Activated naive CD4-positive, alpha-beta T cell treated with anti-CD3 and anti-CD28 coated beads, Interleukin-2, amount 10 ng/mL, durations not matched to agents 7 days and 5 days (primary cell): ENCODE results near the gene PRPH.

ENCODE experiments used
- CTCF ChIA-PET: fragments of 350-600 bp; sonication (Branson Sonifier 250); formaldehyde crosslinking; loops from one replicate; lab custom pipeline; 2021; ENCODE audit warnings: antibody characterized with exemption; lab: Charles Lee
- DNase-seq: peaks from one replicate; pipeline ENCODE4 v3.0.0-alpha.2; 2020
- H3K27ac Mint-ChIP-seq: one replicate; pipeline ENCODE4 v1.8.0; 2021; ENCODE audit warnings: mild to moderate bottlenecking, moderate library complexity, mixed read lengths
- H3K27me3 Mint-ChIP-seq: one replicate; pipeline ENCODE4 v1.8.0; 2021; ENCODE audit warnings: mild to moderate bottlenecking, mixed read lengths
- H3K36me3 Mint-ChIP-seq: one replicate; pipeline ENCODE4 v1.8.0; 2021; ENCODE audit warnings: mixed read lengths
- H3K4me1 Mint-ChIP-seq: one replicate; pipeline ENCODE4 v1.8.0; 2021; ENCODE audit warnings: mixed read lengths
- H3K4me3 Mint-ChIP-seq: one replicate; pipeline ENCODE4 v1.8.0; 2021; ENCODE audit warnings: mild to moderate bottlenecking, moderate library complexity, mixed read lengths
- H3K9me3 Mint-ChIP-seq: one replicate; pipeline ENCODE4 v1.8.0; 2021; ENCODE audit warnings: mixed read lengths

PRPH gene

DNA sequence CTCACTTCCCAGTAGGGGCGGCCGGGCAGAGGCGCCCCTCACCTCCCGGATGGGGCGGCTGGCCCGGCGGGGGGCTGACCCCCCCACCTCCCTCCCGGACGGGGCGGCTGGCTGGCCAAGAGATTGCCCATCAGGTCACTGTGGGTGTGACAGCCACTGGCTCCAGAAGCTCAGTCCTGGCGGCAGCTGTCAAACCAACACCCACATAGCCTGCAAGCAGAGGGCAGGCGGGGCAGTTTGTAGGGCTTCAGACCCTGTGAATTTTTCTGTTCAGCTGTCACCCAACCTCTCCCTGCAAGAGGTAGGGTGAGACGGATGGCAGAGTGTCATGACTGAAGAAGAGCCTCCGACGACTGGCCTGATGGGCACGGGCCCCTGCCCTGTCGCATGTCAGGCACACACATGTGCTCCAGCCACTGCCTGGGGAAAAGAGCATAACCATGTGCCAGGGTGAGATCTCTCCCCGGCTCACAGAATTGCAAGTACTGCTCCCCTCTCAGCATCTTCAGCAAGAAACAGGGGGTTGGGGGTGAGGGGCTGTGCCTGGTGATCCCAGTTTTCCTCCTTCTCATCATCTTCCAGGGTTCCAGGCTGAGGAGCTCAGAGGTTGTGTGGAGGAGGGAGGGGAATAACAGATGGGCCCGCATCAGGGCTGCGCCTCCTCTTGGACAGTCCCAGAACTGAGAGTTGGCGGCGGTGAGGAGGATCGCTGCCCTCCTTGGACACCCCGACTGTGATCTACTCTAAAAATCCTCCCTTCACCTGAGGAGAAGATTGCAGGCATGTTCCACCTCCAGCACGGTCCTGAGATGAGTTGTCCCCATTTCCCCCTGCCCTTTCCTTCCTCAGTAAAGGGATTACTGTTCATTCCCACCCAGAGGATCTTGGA is 11.2 kb upstream of the PRPH start:
- no peak overlapping the region for H3K4me3 Mint-ChIP-seq
- H3K27ac Mint-ChIP-seq = no peak overlapping the region
- no peaks in the 10 kb centered on the region for H3K36me3 Mint-ChIP-seq
- no peaks in the 10 kb centered on the region for H3K9me3 Mint-ChIP-seq
- no peaks in the 10 kb centered on the region for H3K4me1 Mint-ChIP-seq
- CTCF ChIA-PET = interaction anchor here (1.5 to 7.2 kb wide), 3 partner anchors 18 to 74 kb away, joined by 4 to 91 read pairs (median 60); partner anchors contain the start of gene DNAJC22
- no peak for DNase-seq
- peaks cover 73% of the 10 kb centered on the region for H3K27me3 Mint-ChIP-seq

GRCh38 chr12:49284672-49285071 is 10.3 kb upstream of the PRPH start:
- no peaks in the 10 kb centered on the region for H3K36me3 Mint-ChIP-seq
- peaks cover 2% of the 10 kb centered on the region for H3K4me1 Mint-ChIP-seq
- peaks cover 79% of the 10 kb centered on the region for H3K27me3 Mint-ChIP-seq
- DNase-seq = no peak
- H3K27ac Mint-ChIP-seq = no peak overlapping the region
- no peak overlapping the region for H3K4me3 Mint-ChIP-seq
- H3K9me3 Mint-ChIP-seq = no peaks in the 10 kb centered on the region
- CTCF ChIA-PET = interaction anchor here (1.2 to 7.2 kb wide), 5 partner anchors 13 to 74 kb away, joined by 3 to 91 read pairs (median 6); partner anchors contain the start of gene DNAJC22

DNA sequence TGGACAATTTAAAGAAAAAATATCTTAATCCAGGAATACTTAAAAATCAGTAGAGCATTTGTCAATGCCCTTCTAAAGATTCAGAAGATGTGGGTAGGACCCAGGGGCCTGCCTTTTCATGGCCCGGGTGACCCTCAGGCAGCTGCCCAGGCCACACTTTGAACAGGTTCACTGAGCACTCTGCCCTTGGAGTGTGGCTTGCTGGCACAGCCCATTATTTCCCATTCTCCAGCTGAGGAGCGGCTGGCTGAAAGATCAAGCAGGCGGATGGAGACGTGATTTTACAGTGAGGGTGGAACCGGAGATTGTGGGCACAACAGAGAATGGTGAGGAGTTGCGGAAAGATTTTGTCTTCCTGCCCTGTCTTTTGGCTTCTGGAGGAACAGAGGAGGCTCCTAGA is 7.1 kb upstream of the PRPH start:
- Mint-ChIP-seq H3K4me3 (no peak overlapping the region), H3K27ac (no peak overlapping the region), H3K36me3 (no peaks in the 10 kb centered on the region), H3K27me3 (peaks cover 76% of the 10 kb centered on the region), H3K9me3 (no peaks in the 10 kb centered on the region), H3K4me1 (peaks cover 2% of the 10 kb centered on the region)
- no peak for DNase-seq
- CTCF ChIA-PET = interaction anchor here (1.2 to 12.5 kb wide), 10 partner anchors 7 to 316 kb away, joined by 3 to 103 read pairs (median 18); partner anchors contain the start of genes C1QL4, DNAJC22 and PRPH

DNA sequence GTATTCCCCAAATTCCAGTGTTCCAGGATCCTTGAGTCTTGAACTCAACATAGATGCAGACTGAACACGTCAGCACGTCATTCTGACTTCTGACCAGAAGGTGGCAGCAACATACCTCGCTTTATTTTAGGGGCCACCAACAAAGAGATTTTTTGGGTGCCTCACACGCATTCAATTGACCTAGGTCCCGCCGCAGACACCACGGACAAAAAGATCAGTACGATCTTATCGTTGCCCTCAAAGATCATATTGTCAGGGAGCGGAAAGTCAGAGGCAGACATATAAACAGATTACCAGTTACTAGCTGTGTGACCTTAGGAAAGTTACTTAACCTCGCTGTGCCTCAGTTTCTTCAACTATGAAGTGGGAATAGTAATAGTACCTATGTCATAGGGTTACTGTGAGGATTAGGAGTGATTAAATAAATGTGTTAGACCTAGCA is 6.5 kb upstream of the PRPH start:
- Mint-ChIP-seq H3K9me3 (no peaks in the 10 kb centered on the region), H3K36me3 (no peaks in the 10 kb centered on the region), H3K27ac (no peak overlapping the region), H3K27me3 (peaks cover 81% of the 10 kb centered on the region), H3K4me1 (peaks cover 2% of the 10 kb centered on the region), H3K4me3 (no peak overlapping the region)
- DNase-seq = peak; percentile 84
- CTCF ChIA-PET = interaction anchor here (0.7 to 12.5 kb wide), 21 partner anchors 9 to 316 kb away, joined by 3 to 103 read pairs (median 5); partner anchors contain the start of genes C1QL4, DNAJC22, SPATS2 and TROAP

GRCh38 chr12:49288922-49289555 is 5.9 kb upstream of the PRPH start:
- H3K27me3 Mint-ChIP-seq = peaks cover 82% of the 10 kb centered on the region
- H3K4me1 Mint-ChIP-seq = peaks cover 2% of the 10 kb centered on the region
- H3K4me3 Mint-ChIP-seq = no peak overlapping the region
- H3K36me3 Mint-ChIP-seq = no peaks in the 10 kb centered on the region
- H3K9me3 Mint-ChIP-seq = no peaks in the 10 kb centered on the region
- DNase-seq = no peak
- CTCF ChIA-PET = interaction anchor here (0.6 to 12.5 kb wide), 24 partner anchors 9 to 315 kb away, joined by 3 to 103 read pairs (median 4); partner anchors contain the start of genes C1QL4, DNAJC22, SPATS2 and TROAP
- H3K27ac Mint-ChIP-seq = no peak overlapping the region

GRCh38 chr12:49292729-49293055 is 2.3 kb upstream of the PRPH start:
- CTCF ChIA-PET = interaction anchor here (0.6 to 12.5 kb wide), 8 partner anchors 9 to 291 kb away, joined by 3 to 103 read pairs (median 4); partner anchors contain the start of gene DNAJC22
- H3K4me1 Mint-ChIP-seq = peaks cover 16% of the 10 kb centered on the region
- H3K27ac Mint-ChIP-seq = no peak overlapping the region
- no peak for DNase-seq
- no peak overlapping the region for H3K4me3 Mint-ChIP-seq
- H3K27me3 Mint-ChIP-seq = peaks cover 88% of the 10 kb centered on the region
- no peaks in the 10 kb centered on the region for H3K9me3 Mint-ChIP-seq
- H3K36me3 Mint-ChIP-seq = no peaks in the 10 kb centered on the region

GRCh38 chr12:49293056-49293956 is 1.6 kb upstream of the PRPH start:
- Mint-ChIP-seq H3K27me3 (peaks cover 88% of the 10 kb centered on the region), H3K36me3 (no peaks in the 10 kb centered on the region), H3K9me3 (no peaks in the 10 kb centered on the region), H3K4me1 (peaks cover 23% of the 10 kb centered on the region), H3K4me3 (no peak overlapping the region), H3K27ac (no peak overlapping the region)
- no peak for DNase-seq
- CTCF ChIA-PET = interaction anchor here (0.8 to 12.5 kb wide), 10 partner anchors 8 to 214 kb away, joined by 3 to 103 read pairs (median 5); partner anchors contain the start of gene DNAJC22

DNA sequence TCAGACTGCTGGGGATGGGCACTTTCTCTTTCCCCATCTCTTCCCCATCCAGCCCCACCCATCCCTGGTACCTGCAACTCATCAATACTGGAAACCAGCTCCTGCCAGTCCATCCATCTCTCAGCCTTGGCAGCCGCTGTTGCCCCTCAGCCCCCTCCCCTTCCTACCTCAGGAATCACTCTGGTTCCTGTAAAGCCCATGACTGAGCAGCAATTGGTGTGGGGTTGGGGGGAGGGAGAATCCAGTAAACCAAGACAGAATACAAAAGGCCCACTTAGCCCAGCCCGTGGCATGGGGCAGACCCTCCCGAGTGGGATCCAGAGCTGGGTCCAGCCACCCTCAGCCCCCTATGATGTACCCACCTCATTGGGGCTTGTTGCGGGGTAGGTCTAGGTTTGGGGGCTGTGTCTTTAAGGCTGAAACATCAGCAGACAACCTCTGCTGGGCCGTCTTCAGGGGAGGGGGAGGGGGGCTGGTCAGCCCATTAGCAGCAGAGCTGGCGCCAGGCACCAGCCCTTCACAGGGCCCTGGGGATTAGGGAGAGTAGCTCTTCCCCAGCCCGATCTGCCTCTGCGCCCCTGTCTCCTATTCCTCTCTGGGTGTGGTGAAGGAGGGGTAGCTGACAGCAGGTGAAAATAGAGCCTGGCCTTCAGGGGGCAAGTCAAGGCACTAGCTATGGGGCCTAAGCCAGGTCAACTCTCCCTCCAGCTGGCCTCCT is 702 bp upstream of the PRPH start:
- CTCF ChIA-PET = interaction anchor here (0.8 to 12.5 kb wide), 14 partner anchors 25 to 342 kb away, joined by 3 to 103 read pairs (median 7); partner anchors contain the start of genes DNAJC22 and TROAP
- no peak for DNase-seq
- Mint-ChIP-seq H3K4me3 (no peak overlapping the region), H3K4me1 (peaks cover 25% of the 10 kb centered on the region), H3K27me3 (peaks cover 92% of the 10 kb centered on the region), H3K36me3 (no peaks in the 10 kb centered on the region), H3K27ac (no peak overlapping the region), H3K9me3 (no peaks in the 10 kb centered on the region)

- peaks cover 94% of the 10 kb centered on the region for H3K27me3 Mint-ChIP-seq
- H3K4me1 Mint-ChIP-seq = peaks cover 25% of the 10 kb centered on the region
- no peak for DNase-seq
- H3K27ac Mint-ChIP-seq = no peak overlapping the region
- CTCF ChIA-PET = interaction anchor here (0.8 to 12.5 kb wide), 15 partner anchors 8 to 342 kb away, joined by 3 to 103 read pairs (median 6); partner anchors contain the start of genes C1QL4, DNAJC22 and TROAP
- H3K9me3 Mint-ChIP-seq = no peaks in the 10 kb centered on the region
- no peak overlapping the region for H3K4me3 Mint-ChIP-seq
- H3K36me3 Mint-ChIP-seq = no peaks in the 10 kb centered on the region
Observed at GRCh38 chr12:49294804-49295081, 204 bp upstream of the PRPH start.

- DNase-seq = peak; percentile 76
- CTCF ChIA-PET = interaction anchor here (0.8 to 12.5 kb wide), 21 partner anchors 7 to 267 kb away, joined by 3 to 103 read pairs (median 5); partner anchors contain the start of genes C1QL4, DNAJC22, SPATS2 and TROAP
- Mint-ChIP-seq H3K9me3 (no peaks in the 10 kb centered on the region), H3K27ac (no peak overlapping the region), H3K4me3 (peak overlapping the region; percentile 37), H3K4me1 (peaks cover 25% of the 10 kb centered on the region), H3K36me3 (no peaks in the 10 kb centered on the region), H3K27me3 (peaks cover 96% of the 10 kb centered on the region)
Observed at GRCh38 chr12:49296034-49296835, 1.3 kb downstream of the PRPH start.

- H3K27ac Mint-ChIP-seq = no peak overlapping the region
- peaks cover 30% of the 10 kb centered on the region for H3K4me1 Mint-ChIP-seq
- peaks cover 93% of the 10 kb centered on the region for H3K27me3 Mint-ChIP-seq
- no peaks in the 10 kb centered on the region for H3K9me3 Mint-ChIP-seq
- no peaks in the 10 kb centered on the region for H3K36me3 Mint-ChIP-seq
- CTCF ChIA-PET = interaction anchor here (0.9 to 12.5 kb wide), 17 partner anchors 8 to 266 kb away, joined by 3 to 103 read pairs (median 5); partner anchors contain the start of genes C1QL4, DNAJC22 and TROAP
- peak overlapping the region; percentile 37 for H3K4me3 Mint-ChIP-seq
- DNase-seq = peak; percentile 46
Observed at GRCh38 chr12:49296836-49297694, 2.1 kb downstream of the PRPH start.
